Left lung (tissue), 10 donors: Measurements from ENCODE around the gene OR14A16. TPM values are rescaled to one million over a fixed set of nuclear protein-coding genes. Genes with fewer than 3 reads are reported as not detected.

ENCODE experiments used
- ATAC-seq: fragments of 200-7000 bp; cut with Tn5 transposase; one replicate; pipeline ENCODE4 v1.9.1; 2020; ENCODE audit warnings: moderate library complexity
- DNase-seq, 4 donors: peaks; one replicate each; pipeline ENCODE4 v3.0.0-alpha.2; 2013 to 2020
- H3K27ac ChIP-seq, 2 donors: fragments of 200-600 bp; sonication (generic) in 1 of 2; one replicate each; pipeline versions ENCODE4 v1.5.0 to v1.8.0; 2020 to 2021
- H3K27me3 ChIP-seq, 2 donors: fragments of 200-600 bp; sonication (generic) in 1 of 2; one replicate each; pipeline versions ENCODE4 v1.5.0 to v1.8.0; 2020 to 2021
- H3K36me3 ChIP-seq, 2 donors: fragments of 200-600 bp; sonication (generic) in 1 of 2; one replicate each; pipeline versions ENCODE4 v1.5.0 to v1.8.0; 2020 to 2021
- H3K4me1 ChIP-seq, 2 donors: fragments of 200-600 bp; one replicate each; pipeline ENCODE4 v1.8.0; 2021
- H3K4me3 ChIP-seq, 2 donors: fragments of 200-600 bp; sonication (generic) in 1 of 2; one replicate each; pipeline versions ENCODE4 v1.5.0 to v1.8.0; 2020 to 2021; ENCODE audit warnings: mild to moderate bottlenecking in 1 of 2
- H3K9me3 ChIP-seq, 2 donors: fragments of 200-600 bp; sonication (generic) in 1 of 2; one replicate each; pipeline versions ENCODE4 v1.5.0 to v1.8.0; 2020 to 2021
- intact Hi-C, 2 donors: fragments of 100-400 bp; cut with DNase I; formaldehyde crosslinking; loops; one replicate each; pipeline versions ENCODE4 v1.11.2 to v1.14.2; 2022
- polyA plus RNA-seq, 6 donors: library from polyadenylated mRNA; unstranded; fragments of 120-200 nt; gene quantifications; one replicate each; pipeline ENCODE4 v1.2.1, GENCODE V29; 2013; ENCODE audit not compliant: insufficient read length in 6 of 6
- total RNA-seq, 2 donors: library from RNA; stranded (reverse); fragmentation: NEBNext Ultra II Directional; extraction: Animal tissue kit (Norgen Biotek cat#: 25700); gene quantifications; one replicate each; pipeline ENCODE4 v1.2.1, GENCODE V29; 2021
- TF ChIP-seq, protein P1 (sequence below), 2 donors: fragments of 200-600 bp; sonication (generic) in 1 of 2; IDR thresholded peaks; one replicate each; pipeline versions ENCODE4 v1.5.0 to v1.8.0; 2021; ENCODE audit warnings: antibody characterized with exemption in 2 of 2
- donor health status: DM: no; HTN: yes; CAD: no.
- donor health status: DM: no; HTN: no; CAD: no.

Gene OR14A16
- total and polyA plus RNA-seq, 8 donors = not detected

DNA sequence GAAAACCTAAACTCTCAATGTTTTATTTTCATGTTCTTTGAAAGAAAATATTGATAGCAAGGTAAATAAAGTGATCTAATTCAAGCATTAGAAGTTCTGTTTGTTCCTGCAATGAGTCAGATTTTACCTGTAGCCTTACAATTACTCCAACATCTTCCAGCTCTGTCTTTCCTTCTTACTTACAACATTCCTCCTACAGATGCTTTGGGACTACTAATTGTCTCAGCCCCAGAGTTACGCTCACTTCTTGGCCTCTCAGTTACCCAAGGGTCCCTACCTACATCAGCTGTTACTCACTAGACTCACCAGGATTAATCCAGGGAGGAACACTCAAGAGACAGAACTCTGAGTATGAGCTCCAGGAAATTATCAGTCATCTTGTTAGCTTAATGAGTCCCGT is 26.4 kb downstream of the OR14A16 start:
- Histone ChIP-seq H3K27ac (no peak overlapping the region), H3K4me1 (no peaks in the 10 kb centered on the region), H3K9me3 (peaks cover 0 to 5% of the 10 kb centered on the region in 2 donors), H3K36me3 (no peaks in the 10 kb centered on the region), H3K4me3 (no peak overlapping the region), H3K27me3 (no peaks in the 10 kb centered on the region)
- TF ChIP-seq, protein P1, sequence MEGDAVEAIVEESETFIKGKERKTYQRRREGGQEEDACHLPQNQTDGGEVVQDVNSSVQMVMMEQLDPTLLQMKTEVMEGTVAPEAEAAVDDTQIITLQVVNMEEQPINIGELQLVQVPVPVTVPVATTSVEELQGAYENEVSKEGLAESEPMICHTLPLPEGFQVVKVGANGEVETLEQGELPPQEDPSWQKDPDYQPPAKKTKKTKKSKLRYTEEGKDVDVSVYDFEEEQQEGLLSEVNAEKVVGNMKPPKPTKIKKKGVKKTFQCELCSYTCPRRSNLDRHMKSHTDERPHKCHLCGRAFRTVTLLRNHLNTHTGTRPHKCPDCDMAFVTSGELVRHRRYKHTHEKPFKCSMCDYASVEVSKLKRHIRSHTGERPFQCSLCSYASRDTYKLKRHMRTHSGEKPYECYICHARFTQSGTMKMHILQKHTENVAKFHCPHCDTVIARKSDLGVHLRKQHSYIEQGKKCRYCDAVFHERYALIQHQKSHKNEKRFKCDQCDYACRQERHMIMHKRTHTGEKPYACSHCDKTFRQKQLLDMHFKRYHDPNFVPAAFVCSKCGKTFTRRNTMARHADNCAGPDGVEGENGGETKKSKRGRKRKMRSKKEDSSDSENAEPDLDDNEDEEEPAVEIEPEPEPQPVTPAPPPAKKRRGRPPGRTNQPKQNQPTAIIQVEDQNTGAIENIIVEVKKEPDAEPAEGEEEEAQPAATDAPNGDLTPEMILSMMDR (IDR thresholded peaks at IDR 0.05) = no peak
- no peak for ATAC-seq
- no peak for DNase-seq
- intact Hi-C loops = no loop called here

DNA sequence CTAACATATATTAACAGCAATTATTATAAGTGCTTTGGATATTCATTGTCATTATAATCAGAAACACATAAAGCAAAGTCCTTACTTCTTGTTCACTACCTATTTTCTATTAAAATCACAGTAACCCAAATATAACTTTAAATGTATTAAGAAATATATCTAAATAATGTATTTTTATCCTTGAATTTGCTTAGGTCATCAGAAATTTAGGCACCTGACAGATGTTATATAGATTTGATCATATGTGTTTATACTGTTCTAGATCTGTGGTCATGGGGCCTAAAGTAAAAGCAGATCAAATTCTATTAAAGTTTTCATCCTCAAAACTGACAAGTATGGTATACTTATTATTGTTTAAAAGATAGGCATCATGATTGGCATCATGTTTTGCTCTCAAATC is 54.3 kb downstream of the OR14A16 start:
- intact Hi-C loops = no loop called here
- no peak for ATAC-seq

More for the DNA sequence above, 54.3 kb downstream of the OR14A16 start:
- DNase-seq = no peak
- TF ChIP-seq, protein P1 (IDR thresholded peaks at IDR 0.05) = no peak
- Histone ChIP-seq H3K36me3 (no peaks in the 10 kb centered on the region), H3K4me1 (no peaks in the 10 kb centered on the region), H3K27ac (no peak overlapping the region), H3K9me3 (no peaks in the 10 kb centered on the region), H3K27me3 (no peaks in the 10 kb centered on the region), H3K4me3 (no peak overlapping the region)

Other genes with a start within 250 kb of the OR14A16 start
- not detected for gene OR2G2, start 235.8 kb downstream of the OR14A16 start, total RNA-seq
- not detected for gene OR2G2, start 235.8 kb downstream of the OR14A16 start, polyA plus RNA-seq
- gene OR2G3, start 218.5 kb downstream of the OR14A16 start, total RNA-seq = not detected
- gene OR2G3, start 218.5 kb downstream of the OR14A16 start, polyA plus RNA-seq = not detected
- not detected for gene OR13G1, start 144.4 kb downstream of the OR14A16 start, total RNA-seq
- gene OR13G1, start 144.4 kb downstream of the OR14A16 start, polyA plus RNA-seq = not detected
- gene OR6F1, start 107.5 kb downstream of the OR14A16 start, total RNA-seq = not detected
- not detected for gene OR6F1, start 107.5 kb downstream of the OR14A16 start, polyA plus RNA-seq
- not detected for gene OR14K1, start 85.5 kb downstream of the OR14A16 start, total RNA-seq
- gene OR14K1, start 85.5 kb downstream of the OR14A16 start, polyA plus RNA-seq = not detected
- not detected for gene OR14A2, start 76.0 kb downstream of the OR14A16 start, total RNA-seq
- gene OR14A2, start 76.0 kb downstream of the OR14A16 start, polyA plus RNA-seq = not detected
- gene OR1C1, start 63.6 kb downstream of the OR14A16 start, total RNA-seq = not detected
- under 1 TPM in 2 of 6 donors, not detected in 4; 0.04 to 0.15 TPM for gene OR1C1, start 63.6 kb downstream of the OR14A16 start, polyA plus RNA-seq
- gene OR11L1, start 17.8 kb upstream of the OR14A16 start, total RNA-seq = not detected
- not detected for gene OR11L1, start 17.8 kb upstream of the OR14A16 start, polyA plus RNA-seq
- 1 to 10 TPM; 3.8 to 4.8 TPM for gene TRIM58, start 33.1 kb upstream of the OR14A16 start, total RNA-seq
- gene TRIM58, start 33.1 kb upstream of the OR14A16 start, polyA plus RNA-seq = 1 to 10 TPM; 1.6 to 4.2 (median 3.5) TPM
- gene OR2W3, start 71.5 kb upstream of the OR14A16 start, total RNA-seq = 1 to 10 TPM in 1 of 2 donors, not detected in 1; 2.1 TPM
- gene OR2W3, start 71.5 kb upstream of the OR14A16 start, polyA plus RNA-seq = under 1 TPM; 0.24 to 0.98 (median 0.44) TPM
- not detected for gene OR2T8, start 96.1 kb upstream of the OR14A16 start, total RNA-seq
- gene OR2T8, start 96.1 kb upstream of the OR14A16 start, polyA plus RNA-seq = not detected
- gene OR2AJ1, start 100.8 kb upstream of the OR14A16 start, total RNA-seq = not detected
- gene OR2AJ1, start 100.8 kb upstream of the OR14A16 start, polyA plus RNA-seq = not detected
- not detected for gene OR2L8, start 124.7 kb upstream of the OR14A16 start, total RNA-seq
- gene OR2L8, start 124.7 kb upstream of the OR14A16 start, polyA plus RNA-seq = not detected
- gene OR2AK2, start 141.1 kb upstream of the OR14A16 start, total RNA-seq = not detected
- not detected for gene OR2AK2, start 141.1 kb upstream of the OR14A16 start, polyA plus RNA-seq
- gene OR2L5, start 189.5 kb upstream of the OR14A16 start, total RNA-seq = not detected
- not detected for gene OR2L5, start 189.5 kb upstream of the OR14A16 start, polyA plus RNA-seq
- gene OR2L2, start 206.0 kb upstream of the OR14A16 start, total RNA-seq = under 1 TPM in 1 of 2 donors, not detected in 1; 0.06 TPM
- gene OR2L2, start 206.0 kb upstream of the OR14A16 start, polyA plus RNA-seq = under 1 TPM in 5 of 6 donors, not detected in 1; 0.04 to 0.09 (median 0.07) TPM
- not detected for gene OR2L3, start 222.7 kb upstream of the OR14A16 start, total RNA-seq
- gene OR2L3, start 222.7 kb upstream of the OR14A16 start, polyA plus RNA-seq = not detected